Measurements from ENCODE around the gene CFD.

DNA sequence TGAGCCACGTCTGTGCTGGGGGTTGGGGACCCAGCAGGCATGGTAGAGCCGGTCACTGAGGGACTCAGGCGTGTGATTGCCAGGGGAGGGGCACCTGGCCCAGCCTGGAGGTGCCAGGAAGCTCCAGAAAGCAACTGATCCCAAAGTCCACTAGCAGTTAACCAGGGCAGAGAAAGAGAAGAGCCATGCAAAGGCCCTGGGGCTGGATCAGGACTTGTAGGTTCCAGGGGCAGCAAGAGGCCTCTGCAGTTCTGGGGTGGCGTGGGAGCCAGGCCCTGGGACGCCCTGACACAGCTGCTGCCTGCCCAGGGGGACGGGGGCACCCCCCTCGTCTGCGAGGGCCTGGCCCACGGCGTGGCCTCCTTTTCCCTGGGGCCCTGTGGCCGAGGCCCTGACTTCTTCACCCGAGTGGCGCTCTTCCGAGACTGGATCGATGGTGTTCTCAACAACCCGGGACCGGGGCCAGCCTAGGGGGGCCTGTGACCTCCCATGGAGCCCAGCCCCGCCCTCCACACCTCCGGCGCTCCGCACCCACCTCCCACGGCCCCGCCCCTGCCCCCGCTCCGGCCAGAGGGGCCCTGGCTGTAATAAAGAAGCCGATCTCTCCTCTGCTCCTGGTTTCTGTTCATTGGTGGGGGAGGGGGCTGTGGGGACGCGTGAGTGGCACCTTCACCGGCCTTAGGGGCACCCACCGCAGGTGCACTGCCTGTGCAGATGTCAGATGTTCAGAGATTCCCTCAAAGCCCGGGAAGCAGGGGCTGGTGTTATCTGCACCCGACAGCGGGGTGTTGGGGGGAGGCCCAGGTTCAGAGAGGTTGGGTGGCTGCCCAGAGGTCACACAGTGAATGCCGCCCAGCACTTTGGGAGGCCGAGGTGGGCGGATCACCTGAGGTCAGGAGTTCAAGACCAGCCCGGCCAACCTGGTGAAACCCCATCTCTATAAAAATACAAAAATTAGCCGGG, 27.8 kb upstream of the CFD start:
- no peak for TF ChIP-seq CTCF (conservative IDR thresholded peaks at IDR 0.05)
- no peak for TF ChIP-seq EZH2 (IDR thresholded peaks at IDR 0.05; ENCODE audit: low read depth)
